HepG2 (cell line): ENCODE data around the gene SNX9. TPM values are rescaled to one million over a fixed set of nuclear protein-coding genes. Genes with fewer than 3 reads are reported as not detected.

Experiments used
- DMAP1 ChIP-seq: IDR thresholded peaks from 2 replicates; pipeline ENCODE4 v1.6.1; 2016
- MIXL1 ChIP-seq: IDR thresholded peaks from 2 replicates; pipeline ENCODE4 v1.6.1; 2016
- PITX1 ChIP-seq: sonication (generic); formaldehyde crosslinking; IDR thresholded peaks from 2 replicates; pipeline ENCODE4 v1.5.1; 2020; ENCODE audit warnings: mild to moderate bottlenecking, missing genetic modification reagents
- ZBTB38 ChIP-seq: sonication (generic); formaldehyde crosslinking; IDR thresholded peaks from 2 replicates; pipeline ENCODE4 v1.5.1; 2020; ENCODE audit warnings: mild to moderate bottlenecking, missing genetic modification reagents
- ZNF274 ChIP-seq: sonication (generic); formaldehyde crosslinking; IDR thresholded peaks from 2 replicates; pipeline ENCODE4 v1.5.1; 2020; ENCODE audit warnings: mild to moderate bottlenecking, missing genetic modification reagents
- ZNF790 ChIP-seq: sonication (generic); formaldehyde crosslinking; IDR thresholded peaks from 2 replicates; pipeline ENCODE4 v1.8.0; 2022; ENCODE audit warnings: missing genetic modification reagents, mild to moderate bottlenecking, borderline replicate concordance
- polyA plus RNA-seq, 8 experiments: library from polyadenylated mRNA; depleted of rRNA in 3 of 8; stranded (reverse) in 7 of 8; unstranded in 1 of 8; fragments of >200 nt; fragmentation: Illumina TruSeq in 4 of 8; extraction: Trizol in 4 of 8; gene quantifications; 2 replicates each; pipeline versions ENCODE4 v1.2.1 to v1.2.3, GENCODE V29; 2011 to 2016; ENCODE audit warnings: low read depth in 4 of 8, missing spikeins in 1 of 8, mixed read lengths in 1 of 8; ENCODE audit not compliant: insufficient read depth in 1 of 8
- total RNA-seq, 5 experiments: library from RNA; depleted of rRNA; stranded (reverse); fragments of >200 nt; fragmentation: Illumina TruSeq; extraction: Trizol; gene quantifications; 2 replicates each; pipeline ENCODE4 v1.2.3, GENCODE V29; 2016; ENCODE audit warnings: low read depth in 1 of 5
- TF ChIP-seq, protein P1 (sequence below): sonication (generic); formaldehyde crosslinking; IDR thresholded peaks from 2 replicates; pipeline ENCODE4 v1.5.1; 2020; ENCODE audit warnings: mild to moderate bottlenecking, moderate library complexity, missing genetic modification reagents
- TF ChIP-seq, protein P2 (sequence below): sonication (generic); formaldehyde crosslinking; IDR thresholded peaks from 2 replicates; pipeline ENCODE4 v1.5.1; 2020; ENCODE audit warnings: mild to moderate bottlenecking, missing genetic modification reagents, moderate library complexity
- TF ChIP-seq, protein P3 (sequence below): sonication (generic); formaldehyde crosslinking; IDR thresholded peaks from 2 replicates; pipeline ENCODE4 v1.5.1; 2020; ENCODE audit warnings: mild to moderate bottlenecking, missing genetic modification reagents, borderline replicate concordance

The SNX9 gene
- total and polyA plus RNA-seq, 2 of the 13 experiments (the other 11 are each of a cell fraction or from before 2014, with no cell fraction given) = 21.9 to 36.0 TPM

DNA sequence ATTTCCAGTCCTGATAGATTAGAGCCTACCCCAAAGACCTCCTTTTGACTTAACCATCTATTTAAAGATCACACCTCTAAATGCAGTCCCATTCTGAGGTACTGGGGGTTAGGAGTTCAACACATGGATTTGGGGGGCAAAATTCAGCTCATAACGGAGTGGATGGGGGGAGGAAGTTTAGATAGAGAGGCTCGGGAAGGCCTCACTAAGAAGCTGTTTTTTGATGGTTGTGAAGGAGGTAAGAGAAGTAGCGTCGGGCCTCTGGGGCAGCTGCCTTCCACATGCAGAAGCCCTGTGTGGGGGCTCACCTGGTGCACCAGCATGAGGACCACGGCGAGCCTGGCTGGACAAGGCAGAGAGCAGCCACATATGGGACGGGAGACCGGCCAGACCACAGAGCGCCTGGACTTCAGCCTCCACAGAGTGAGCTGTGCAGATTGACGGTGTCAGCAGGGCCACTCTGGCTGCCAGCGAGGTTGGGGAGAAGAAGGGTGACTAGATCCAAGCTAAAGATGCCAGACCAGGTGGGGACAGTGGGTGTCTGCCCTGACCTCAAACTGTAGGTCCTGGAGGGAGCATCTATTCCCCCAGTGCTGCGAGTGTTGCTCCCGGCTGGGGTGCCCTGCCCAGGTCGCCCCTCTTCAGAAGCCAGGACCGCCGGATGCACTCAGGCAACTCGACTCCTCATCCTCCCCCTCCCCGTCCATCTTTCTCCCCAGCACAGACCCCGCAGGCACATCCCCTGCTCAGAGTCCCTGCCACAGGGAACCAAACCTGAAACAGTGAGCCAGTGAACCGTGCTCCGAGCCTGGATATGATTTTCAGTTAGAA, 153.5 kb downstream of the SNX9 start (continued):
- TF ChIP-seq, protein P1, sequence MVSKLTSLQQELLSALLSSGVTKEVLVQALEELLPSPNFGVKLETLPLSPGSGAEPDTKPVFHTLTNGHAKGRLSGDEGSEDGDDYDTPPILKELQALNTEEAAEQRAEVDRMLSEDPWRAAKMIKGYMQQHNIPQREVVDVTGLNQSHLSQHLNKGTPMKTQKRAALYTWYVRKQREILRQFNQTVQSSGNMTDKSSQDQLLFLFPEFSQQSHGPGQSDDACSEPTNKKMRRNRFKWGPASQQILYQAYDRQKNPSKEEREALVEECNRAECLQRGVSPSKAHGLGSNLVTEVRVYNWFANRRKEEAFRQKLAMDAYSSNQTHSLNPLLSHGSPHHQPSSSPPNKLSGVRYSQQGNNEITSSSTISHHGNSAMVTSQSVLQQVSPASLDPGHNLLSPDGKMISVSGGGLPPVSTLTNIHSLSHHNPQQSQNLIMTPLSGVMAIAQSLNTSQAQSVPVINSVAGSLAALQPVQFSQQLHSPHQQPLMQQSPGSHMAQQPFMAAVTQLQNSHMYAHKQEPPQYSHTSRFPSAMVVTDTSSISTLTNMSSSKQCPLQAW = 0 out of 2 replicates have a peak, but pooled peaks have one; percentile 29
- 0 out of 2 replicates have a peak, but pooled peaks have one; percentile 11 for TF ChIP-seq ZBTB38 (CRISPR knock-in tag)
- no peak for TF ChIP-seq MIXL1 (CRISPR knock-in tag)
- no peak for TF ChIP-seq ZNF790 (CRISPR knock-in tag)
- TF ChIP-seq, protein P2, sequence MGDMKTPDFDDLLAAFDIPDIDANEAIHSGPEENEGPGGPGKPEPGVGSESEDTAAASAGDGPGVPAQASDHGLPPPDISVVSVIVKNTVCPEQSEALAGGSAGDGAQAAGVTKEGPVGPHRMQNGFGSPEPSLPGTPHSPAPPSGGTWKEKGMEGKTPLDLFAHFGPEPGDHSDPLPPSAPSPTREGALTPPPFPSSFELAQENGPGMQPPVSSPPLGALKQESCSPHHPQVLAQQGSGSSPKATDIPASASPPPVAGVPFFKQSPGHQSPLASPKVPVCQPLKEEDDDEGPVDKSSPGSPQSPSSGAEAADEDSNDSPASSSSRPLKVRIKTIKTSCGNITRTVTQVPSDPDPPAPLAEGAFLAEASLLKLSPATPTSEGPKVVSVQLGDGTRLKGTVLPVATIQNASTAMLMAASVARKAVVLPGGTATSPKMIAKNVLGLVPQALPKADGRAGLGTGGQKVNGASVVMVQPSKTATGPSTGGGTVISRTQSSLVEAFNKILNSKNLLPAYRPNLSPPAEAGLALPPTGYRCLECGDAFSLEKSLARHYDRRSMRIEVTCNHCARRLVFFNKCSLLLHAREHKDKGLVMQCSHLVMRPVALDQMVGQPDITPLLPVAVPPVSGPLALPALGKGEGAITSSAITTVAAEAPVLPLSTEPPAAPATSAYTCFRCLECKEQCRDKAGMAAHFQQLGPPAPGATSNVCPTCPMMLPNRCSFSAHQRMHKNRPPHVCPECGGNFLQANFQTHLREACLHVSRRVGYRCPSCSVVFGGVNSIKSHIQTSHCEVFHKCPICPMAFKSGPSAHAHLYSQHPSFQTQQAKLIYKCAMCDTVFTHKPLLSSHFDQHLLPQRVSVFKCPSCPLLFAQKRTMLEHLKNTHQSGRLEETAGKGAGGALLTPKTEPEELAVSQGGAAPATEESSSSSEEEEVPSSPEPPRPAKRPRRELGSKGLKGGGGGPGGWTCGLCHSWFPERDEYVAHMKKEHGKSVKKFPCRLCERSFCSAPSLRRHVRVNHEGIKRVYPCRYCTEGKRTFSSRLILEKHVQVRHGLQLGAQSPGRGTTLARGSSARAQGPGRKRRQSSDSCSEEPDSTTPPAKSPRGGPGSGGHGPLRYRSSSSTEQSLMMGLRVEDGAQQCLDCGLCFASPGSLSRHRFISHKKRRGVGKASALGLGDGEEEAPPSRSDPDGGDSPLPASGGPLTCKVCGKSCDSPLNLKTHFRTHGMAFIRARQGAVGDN (CRISPR knock-in tag) = peak; percentile 77
- TF ChIP-seq PITX1 (CRISPR knock-in tag) = no peak; the same call in 1 of the 2 replicates
- no peak for TF ChIP-seq ZNF274
- TF ChIP-seq, protein P3, sequence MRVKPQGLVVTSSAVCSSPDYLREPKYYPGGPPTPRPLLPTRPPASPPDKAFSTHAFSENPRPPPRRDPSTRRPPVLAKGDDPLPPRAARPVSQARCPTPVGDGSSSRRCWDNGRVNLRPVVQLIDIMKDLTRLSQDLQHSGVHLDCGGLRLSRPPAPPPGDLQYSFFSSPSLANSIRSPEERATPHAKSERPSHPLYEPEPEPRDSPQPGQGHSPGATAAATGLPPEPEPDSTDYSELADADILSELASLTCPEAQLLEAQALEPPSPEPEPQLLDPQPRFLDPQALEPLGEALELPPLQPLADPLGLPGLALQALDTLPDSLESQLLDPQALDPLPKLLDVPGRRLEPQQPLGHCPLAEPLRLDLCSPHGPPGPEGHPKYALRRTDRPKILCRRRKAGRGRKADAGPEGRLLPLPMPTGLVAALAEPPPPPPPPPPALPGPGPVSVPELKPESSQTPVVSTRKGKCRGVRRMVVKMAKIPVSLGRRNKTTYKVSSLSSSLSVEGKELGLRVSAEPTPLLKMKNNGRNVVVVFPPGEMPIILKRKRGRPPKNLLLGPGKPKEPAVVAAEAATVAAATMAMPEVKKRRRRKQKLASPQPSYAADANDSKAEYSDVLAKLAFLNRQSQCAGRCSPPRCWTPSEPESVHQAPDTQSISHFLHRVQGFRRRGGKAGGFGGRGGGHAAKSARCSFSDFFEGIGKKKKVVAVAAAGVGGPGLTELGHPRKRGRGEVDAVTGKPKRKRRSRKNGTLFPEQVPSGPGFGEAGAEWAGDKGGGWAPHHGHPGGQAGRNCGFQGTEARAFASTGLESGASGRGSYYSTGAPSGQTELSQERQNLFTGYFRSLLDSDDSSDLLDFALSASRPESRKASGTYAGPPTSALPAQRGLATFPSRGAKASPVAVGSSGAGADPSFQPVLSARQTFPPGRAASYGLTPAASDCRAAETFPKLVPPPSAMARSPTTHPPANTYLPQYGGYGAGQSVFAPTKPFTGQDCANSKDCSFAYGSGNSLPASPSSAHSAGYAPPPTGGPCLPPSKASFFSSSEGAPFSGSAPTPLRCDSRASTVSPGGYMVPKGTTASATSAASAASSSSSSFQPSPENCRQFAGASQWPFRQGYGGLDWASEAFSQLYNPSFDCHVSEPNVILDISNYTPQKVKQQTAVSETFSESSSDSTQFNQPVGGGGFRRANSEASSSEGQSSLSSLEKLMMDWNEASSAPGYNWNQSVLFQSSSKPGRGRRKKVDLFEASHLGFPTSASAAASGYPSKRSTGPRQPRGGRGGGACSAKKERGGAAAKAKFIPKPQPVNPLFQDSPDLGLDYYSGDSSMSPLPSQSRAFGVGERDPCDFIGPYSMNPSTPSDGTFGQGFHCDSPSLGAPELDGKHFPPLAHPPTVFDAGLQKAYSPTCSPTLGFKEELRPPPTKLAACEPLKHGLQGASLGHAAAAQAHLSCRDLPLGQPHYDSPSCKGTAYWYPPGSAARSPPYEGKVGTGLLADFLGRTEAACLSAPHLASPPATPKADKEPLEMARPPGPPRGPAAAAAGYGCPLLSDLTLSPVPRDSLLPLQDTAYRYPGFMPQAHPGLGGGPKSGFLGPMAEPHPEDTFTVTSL (CRISPR knock-in tag) = peak; percentile 45; the same call in 1 of the 2 replicates
- no peak for TF ChIP-seq DMAP1 (CRISPR knock-in tag)
